HG03097 (cell line): ENCODE data around the gene SCAMP3.
"Not testable (repeated sequence)": the region's sequence is repeated elsewhere in the genome, so short reads cannot be mapped to it uniquely, and the experiment has no call there.

ENCODE experiments used
- ATAC-seq: cut with Tn5 transposase; IDR thresholded peaks from one replicate; pipeline ENCODE4 v1.9.1; 2021; ENCODE audit not compliant: unreplicated experiment, low FRiP score

The SCAMP3 gene

DNA sequence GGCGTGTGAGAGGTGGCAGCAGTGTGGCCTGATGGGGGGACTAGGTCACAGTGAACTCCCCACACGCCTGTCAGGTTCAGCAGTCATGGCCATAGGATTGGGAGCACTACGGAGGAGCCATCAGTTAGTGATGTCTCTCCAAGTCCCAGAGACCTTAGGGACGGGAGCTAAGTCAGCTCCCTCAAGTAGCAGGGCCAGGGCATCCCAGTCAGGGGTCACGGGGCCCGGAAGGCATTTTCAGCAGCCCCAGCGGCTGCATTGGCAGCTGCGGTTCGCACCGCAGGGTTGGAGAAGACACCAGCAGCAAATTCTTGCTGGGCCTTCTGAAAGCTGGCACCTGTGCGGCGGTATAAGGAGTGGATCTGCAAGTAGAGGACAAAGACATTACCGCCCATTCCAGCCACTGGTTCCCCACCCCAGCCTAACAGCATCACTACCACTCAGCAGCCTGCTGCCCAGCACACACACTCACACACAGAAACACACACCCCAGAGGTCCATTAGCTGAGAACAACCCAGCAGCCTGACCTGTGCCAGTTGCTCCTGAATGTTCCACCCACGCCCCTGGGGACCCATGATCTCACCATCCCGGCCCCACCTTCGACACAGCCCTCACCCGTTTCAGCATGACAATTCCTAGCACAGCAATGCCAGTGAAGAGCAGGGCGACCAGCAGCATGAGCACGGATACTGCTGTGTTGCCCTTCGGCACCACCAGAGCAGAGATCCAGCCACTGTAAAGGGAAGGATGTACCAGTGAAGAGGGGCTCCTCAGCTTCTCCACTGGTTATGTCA lies 5.9 kb downstream of the SCAMP3 start:
- no peak for ATAC-seq

DNA sequence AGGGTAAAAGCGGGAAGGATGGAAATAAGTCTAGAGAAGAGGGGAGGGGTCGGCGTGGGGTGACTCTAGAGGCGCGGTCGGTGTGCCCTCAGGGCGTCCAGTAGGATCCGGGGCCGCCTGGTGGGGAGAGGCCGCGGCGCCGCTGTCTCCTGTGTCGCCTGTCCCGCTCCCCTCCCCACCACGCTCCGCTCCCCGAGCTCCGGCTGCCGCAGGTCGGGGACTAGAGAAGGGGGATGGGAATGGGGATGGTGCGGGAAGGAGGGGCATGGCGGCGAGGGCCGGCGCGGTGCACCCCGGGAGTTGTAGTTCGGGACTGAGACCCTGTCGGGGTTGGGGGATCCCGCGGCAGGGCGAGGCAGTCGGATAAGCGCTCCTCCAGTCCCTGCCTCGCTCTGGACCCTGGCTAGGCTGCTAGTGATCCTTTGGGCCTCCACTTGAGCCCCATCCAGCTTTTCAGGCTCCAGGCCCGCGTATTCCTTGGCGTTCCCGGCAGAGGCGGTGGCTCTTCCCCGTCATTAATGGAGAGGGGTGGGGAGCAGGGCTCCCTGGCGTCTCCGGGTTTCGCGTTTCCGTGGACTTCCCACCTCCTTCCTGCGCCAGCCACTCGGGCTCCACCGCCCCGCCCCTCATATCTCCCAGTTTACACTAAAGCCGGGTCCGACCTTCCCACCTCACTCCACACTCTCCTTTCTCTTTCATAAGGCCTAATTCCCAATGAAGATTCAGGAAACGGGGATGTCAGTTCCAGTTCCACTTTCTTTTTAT lies 6.7 kb downstream of the SCAMP3 start, which contains the start of gene ENTREP3:
ENTREP3 (minus strand) TSS at position 241 of the 765 bp plus-strand sequence. CDS start 606 bp downstream, outside the sequence.
- peak; percentile 32 for ATAC-seq

DNA sequence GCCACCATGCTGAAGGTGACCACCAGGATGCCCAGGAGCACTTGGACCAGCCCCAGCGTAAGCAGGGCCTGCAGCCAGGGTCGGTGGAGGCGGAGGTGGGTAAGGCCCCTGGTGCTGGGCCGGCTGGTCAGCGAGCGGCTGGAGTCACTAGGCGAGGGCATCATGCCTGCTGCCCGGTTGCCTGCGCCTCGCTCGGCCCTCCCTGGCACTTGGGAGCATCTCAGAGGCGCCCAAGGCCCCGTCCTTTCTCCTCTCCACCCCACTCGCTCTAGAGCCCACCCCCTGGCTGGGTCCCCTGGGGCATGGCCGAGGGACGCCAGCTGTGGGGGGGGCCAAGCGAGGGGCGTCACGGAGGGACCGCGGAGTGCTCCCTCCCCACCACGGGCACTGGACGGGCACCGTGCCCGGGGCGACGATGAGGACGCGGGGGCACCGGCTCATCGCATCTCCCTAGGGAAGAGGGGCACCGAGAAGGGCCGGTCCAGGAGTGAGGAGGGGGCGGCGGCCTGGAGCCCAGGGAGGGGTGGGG lies 7.4 kb downstream of the SCAMP3 start:
- ATAC-seq = no peak

DNA sequence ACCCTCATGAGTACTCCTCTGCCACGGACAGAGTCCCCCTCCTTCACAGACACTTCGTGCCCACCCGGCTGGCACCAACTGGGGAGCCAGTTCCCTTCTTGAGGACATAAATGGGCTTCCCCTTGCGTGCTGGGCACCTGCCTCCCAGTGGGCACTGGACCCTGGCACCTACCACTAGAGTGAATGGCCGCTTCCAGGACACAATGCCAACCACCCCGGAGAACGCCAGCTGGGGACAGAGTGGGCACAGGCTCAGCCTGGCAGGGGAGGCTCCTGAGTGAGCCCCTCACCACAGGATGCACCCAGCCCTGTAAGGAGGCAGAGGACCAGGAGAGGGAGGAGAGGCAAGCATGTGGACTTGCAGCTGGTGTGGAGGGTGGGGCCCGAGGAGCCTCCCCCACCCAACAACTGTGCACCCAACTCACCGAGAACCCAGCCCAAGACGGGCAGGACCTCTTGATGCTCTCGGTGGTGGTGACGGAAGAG lies 7.9 kb downstream of the SCAMP3 start:
- ATAC-seq = no peak

DNA sequence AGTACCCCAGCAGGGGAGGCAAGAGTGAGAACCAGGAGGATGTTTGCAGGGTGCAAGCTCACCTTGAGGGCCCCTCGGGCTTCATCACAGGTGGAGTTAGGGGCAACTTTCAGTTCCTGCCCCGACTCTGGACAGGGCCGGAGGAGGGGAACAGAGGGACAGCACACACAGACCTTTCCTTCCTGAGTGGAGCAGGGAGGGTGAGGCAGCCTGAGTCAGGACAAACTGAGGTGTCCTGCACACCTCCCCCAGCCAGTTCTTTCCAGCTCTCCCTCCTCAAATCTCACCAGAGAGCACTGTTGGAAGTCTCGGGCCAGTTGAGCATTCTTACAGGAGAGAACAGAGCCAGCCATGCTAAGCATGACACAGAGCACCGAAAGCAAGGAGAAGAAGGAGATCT lies 8.4 kb downstream of the SCAMP3 start:
- no peak for ATAC-seq

DNA sequence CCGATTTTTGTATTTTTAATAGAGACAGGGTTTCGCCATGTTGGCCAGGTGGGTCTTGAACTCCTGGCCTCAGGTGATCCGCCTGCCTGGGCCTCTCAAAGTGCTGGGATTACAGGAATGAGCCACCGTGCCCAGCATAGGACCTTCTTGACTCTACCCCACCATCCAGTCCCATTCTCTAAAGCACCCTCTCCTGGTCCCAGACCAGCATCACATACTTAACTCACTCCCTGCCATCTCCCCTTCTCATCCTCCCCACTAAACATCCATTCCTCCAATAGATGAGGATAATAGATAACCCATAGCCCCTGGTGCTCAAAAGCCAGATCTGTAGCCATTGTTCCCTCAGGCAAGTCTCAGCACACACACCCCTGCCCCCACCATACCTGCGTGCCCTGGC lies 9.0 kb downstream of the SCAMP3 start:
- ATAC-seq = no peak

DNA sequence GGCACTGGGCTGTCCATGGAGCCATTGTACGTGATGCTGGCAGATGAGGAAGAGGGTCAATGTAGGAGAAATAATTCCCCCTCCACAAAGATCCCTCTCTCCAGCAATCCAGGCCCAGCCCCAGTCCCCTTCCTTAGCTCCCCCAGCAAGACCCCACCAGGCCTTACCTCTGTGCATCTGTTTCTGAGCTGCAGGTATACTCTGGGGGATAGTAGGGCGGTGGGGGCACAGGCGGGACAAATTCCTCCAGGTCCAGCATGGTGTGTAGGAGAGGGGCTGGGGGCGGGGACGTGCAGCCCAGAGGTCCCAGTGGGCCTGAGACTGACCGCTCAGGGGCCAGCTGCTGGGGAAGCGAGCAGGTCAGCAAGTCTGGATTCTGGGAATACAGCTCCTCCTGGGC lies 10.6 kb downstream of the SCAMP3 start:
- ATAC-seq = no peak

DNA sequence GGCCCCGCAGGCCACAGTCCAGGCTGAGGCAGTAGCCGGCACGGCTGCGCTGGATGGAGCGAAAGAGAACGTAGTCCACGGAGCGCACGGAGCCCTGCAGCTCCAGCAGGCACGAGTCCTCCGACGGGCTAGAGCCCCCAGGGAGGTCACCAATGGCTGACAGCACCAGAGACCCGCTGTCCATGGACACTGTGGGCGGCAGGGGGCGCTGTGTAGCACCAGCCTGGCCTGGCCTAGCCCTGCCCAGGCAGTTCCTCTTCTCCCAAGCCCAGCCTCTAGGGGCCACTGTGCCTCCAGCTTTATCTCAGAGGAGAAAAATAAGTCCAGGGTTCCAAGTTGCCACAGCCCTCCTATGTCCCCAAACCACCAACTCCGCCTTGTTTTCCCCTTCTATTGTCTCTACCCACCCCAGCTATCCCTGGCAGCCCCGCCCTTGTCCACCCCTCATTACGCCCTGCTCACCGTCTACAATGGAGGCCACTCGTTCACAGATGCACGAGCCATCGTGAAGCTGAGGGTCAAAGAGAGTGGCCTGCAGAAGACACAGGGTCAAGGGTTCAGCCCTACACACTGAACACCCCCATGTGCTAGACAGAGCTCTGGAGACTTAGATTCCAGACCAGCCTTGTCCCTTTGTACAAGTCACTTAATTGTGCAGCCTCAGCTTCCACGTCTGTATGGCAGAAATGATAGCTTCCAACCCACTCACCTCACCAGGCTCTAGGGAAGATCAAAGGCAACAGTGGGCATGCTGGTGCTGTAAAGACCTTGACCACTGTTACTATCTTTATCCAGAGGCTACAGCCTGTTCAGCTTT lies 11.3 kb downstream of the SCAMP3 start:
- ATAC-seq = peak; percentile 83

DNA sequence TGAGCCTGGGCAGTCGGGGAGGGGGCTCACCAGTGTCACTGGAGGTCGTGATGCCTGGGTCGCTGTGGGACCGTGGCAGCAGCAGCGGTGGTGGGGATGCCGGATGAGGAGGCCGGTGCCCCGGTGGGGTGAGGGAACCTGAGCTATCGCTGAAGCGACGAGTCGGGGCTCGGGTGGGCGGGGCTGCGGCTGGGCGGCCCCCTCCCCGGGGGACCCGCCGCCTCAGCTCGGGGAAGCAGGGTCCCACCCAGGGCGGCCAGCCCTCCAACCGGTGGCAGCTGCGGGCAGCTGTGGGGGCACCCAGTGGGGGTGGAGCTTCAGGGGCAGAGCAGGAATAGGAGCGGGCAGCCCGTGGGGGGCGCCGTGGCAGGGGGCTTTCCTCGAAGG lies 11.9 kb downstream of the SCAMP3 start:
- ATAC-seq = peak; percentile 13

DNA sequence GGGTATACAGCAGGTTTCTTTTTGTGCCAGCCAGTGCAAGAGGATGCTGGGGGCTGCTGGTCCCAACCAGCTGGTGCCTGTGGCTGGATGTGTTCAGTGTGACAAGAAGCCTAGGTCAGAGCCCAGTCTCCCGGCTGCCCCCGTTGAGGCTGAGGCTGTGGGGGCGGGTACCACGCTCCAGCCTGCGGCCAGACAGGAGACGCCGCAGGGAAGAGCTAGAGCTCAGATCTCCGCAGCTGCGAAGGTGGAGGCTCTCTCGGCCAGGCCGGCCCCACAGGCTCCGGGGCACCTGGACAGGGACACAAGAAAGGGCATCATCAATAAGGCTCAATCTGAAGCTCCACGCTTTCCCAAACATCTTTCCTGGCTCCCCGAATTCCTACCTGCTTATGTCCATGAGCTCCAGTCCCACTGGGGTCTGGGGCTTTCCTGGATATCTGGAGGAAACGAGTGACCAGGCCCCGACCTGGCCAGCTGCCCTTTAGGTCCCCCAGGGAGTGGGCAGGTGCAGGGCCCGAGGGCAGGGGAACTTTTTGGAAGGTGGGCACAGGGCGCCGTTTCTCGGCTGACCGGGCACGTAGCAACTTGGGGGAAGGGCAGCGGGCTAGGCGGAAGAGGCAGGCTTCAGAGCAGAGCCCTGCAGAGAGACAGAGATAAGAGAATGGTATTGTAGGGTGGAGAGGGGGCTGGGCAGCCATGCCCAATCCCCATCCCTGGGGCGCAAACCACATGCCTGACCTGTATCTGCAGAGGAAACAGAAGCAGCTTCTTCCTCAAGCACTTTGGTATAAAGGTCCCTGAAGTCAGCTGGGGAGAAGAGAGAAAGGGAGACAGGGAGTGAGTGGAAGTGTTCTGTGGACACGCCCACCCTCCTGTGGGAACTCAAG lies 14.2 kb downstream of the SCAMP3 start:
- no peak for ATAC-seq

DNA sequence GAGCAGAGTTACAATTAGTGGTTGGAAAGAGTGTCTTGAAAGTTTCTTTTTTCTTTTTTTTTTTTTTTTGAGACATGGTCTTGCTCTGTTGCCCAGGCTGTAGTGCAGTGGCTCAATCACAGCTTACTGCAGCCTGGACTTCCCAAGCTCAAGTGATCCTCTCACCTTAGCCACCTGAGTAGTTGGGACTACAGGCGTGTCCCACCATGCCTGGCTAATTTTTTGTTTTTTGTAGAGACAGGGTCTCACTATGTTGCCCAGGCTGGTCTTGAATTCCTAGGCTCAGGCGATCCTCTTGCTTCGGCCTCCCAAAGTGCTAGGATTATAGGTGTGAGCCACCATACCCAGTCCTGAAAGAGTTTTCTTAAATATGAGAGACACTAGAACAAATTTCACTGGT lies 15.4 kb downstream of the SCAMP3 start:
- ATAC-seq = not testable (repeated sequence)

DNA sequence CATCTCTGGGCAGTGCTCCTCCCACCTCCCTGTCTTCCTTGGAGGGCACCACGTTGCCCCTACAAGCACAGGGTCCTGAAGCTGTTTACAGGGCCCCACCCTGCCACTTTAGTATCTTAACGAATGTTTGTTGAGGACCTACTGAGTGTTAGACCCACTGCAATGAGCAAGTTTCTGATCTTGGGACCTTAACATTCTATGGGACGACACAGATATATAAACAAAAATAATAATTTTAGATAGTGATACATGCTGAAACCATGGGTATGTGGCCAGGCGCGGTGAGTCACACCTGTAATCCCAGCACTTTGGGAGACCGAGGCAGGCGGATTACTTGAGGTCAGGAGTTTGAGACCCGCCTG lies 17.0 kb downstream of the SCAMP3 start:
- ATAC-seq = peak; percentile 4

DNA sequence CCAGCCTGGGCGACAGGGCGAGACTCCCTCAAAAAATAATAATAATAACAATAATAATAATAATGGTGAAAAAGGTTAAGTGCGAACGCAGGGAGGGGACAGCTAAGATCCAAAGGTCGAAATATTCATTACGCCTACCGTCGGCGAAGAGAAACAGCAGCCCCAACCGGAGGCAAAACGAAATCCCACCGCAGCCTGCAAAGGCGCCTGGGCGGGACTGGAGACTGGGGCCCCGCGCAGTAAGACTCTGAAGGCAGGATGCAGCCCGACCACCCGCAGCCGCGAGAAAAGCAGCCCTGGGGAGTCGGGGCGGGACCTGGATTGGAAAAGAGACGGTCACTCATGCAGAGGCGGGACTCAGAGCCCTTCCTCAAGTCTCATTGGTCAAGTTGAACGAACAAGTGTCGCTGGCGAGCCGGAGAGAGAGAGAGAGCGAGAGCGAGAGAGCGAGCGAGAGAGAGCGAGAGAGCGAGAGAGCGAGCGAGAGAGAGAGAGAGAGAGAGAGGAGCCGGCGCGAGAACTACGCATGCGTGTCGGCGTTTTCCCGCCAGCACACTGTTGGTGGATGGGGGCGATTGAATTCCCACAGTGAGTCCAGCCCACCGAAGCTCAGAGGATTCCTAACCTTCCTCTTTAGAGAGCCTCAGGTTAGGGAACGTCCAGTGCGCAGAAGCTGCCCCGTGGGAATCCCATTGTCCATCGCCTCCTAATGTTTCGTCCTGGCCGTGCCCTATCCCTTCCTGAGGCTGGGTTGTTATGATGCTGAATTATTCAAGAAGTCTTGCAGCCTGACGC lies 17.6 kb downstream of the SCAMP3 start:
- ATAC-seq = peak; percentile 81

DNA sequence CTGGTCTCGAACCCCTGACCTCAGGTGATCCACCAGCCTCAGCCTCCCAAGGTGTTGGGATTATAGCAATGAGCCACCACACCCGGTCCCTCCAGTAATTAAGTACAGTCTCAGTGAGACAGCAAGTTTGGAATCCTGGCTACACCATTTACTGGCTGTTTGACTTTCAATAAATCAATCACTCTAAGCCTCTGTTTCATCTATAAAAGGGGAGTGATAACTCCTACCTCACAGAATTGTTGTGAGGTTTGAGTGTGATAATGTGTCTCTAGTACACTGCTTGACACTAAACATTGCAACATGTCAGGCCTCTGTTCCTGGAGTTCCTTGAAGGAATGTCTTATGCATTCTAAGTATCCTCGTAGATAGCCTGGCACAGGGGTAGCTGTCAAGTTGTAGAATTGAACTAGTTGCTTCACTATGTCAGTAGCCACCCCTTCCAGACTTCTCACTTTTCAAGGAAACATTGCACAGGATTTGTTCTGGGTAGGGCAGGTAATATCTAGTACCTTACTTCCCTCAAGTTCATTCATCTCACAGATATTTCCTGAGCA lies 19.3 kb downstream of the SCAMP3 start:
- no peak for ATAC-seq

DNA sequence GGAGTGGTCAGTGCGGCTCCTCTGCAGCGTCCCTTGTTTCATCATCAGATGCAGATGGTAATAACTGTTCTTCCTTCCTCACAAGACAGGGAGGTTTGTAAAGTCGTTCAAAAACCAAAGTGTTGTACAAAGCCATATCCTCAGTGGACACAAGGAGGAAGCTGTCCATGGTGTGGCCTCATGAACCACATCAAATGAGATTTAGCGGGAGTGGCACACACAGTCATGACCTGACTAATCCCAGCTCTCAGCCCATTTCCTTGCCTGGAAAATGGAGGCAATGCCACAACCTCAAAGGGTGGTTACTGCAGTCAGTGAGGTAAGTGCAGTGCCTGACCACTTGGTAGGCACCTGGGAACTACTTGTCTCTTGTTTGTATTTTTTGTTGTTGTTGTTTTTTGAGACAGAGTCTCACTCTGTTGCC lies 20.3 kb downstream of the SCAMP3 start:
- no peak for ATAC-seq

DNA sequence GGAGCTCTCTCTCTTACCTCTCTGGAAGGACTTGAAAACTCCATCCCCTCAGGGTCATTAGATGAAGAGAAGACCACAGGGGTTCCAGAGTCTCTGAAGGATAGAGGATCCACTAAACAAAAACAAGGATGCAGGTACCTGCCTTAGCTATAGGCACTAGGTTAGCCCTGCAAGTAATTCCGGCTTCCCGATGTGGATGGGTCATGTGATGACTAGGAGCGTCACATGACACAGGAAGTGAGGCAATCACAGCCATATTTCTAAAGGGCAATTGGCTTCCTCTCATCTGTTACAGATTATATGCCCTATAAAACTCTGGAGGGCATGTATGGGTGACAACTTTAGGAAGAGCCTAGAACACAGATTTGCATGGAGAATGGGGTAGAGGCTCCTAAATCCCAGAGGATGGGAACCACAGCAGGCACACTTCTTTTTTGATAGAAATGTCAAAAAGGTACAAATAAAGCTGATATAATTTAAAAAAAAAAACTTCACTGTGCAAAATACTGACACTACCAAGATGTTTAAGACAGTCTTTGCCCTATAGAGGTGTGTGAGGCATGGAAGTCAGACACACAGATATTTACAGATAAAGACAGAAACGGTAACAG lies 21.0 kb downstream of the SCAMP3 start:
- no peak for ATAC-seq

DNA sequence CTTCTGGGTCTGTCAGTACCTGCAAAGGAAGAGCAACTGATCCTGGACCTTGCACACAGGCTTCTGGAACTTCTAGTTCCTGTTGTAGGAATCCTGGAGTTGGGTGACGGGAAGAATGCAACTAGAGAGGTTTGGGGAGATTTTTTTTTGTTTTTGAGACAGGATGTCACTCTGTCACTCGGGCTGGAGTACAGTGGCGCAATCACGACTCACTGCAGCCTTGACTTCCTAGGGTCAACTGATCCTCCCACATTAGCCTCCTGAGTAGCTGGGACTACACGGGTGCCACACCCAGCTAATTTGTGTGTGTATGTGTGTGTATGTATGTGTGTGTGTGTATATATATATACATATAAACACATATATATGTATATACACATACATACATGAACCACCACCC lies 25.7 kb downstream of the SCAMP3 start:
- no peak for ATAC-seq

DNA sequence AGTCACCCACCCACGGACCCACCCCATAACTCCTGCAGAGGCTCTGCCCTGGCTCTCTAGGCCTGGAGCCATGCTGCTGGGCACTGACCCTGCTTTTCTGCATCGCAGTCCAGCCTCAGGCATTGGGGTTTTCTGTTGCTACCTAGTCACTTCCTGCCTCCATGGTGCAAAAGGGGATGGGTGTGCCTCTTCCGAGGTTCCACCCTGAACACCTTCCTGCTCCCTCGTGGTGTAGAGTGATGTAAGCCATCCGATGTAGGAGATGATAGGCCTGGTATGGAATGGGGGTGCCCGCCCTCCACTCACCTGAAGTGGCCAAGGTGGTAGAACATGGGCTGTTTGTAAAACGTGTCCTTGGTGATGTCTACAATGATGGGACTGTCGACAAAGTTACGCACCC lies 26.8 kb downstream of the SCAMP3 start:
- ATAC-seq = not testable (repeated sequence)
